Activated CD4-positive, alpha-beta T cell treated with anti-CD3 and anti-CD28 coated beads, Interleukin-2, amount 10 ng/mL, durations not matched to agents 7 days and 5 days (primary cell): ENCODE measurements around the gene AGRN. TPM values are rescaled to one million over a fixed set of nuclear protein-coding genes. Genes with fewer than 3 reads are reported as not detected.
"Not testable (repeated sequence)": the region's sequence is repeated elsewhere in the genome, so short reads cannot be mapped to it uniquely, and the experiment has no call there.

Source experiments
- CTCF ChIA-PET: fragments of 350-600 bp; sonication (Branson Sonifier 250); formaldehyde crosslinking; loops from one replicate; lab custom pipeline; 2021; ENCODE audit warnings: antibody characterized with exemption; lab: Charles Lee
- POLR2A ChIA-PET: fragments of 350-600 bp; sonication (Branson Sonifier 250); formaldehyde crosslinking; loops from one replicate; lab custom pipeline; 2021; ENCODE audit warnings: antibody characterized with exemption; lab: Charles Lee
- DNase-seq: peaks from one replicate; pipeline ENCODE4 v3.0.0-alpha.2; 2020
- H3K27ac Mint-ChIP-seq: one replicate; pipeline ENCODE4 v1.8.0; 2021; ENCODE audit warnings: mild to moderate bottlenecking, moderate library complexity, mixed read lengths
- H3K27me3 Mint-ChIP-seq: one replicate; pipeline ENCODE4 v1.8.0; 2021; ENCODE audit warnings: mixed read lengths
- H3K36me3 Mint-ChIP-seq: one replicate; pipeline ENCODE4 v1.8.0; 2021; ENCODE audit warnings: low read depth, mixed read lengths
- H3K4me1 Mint-ChIP-seq: one replicate; pipeline ENCODE4 v1.8.0; 2021; ENCODE audit warnings: mixed read lengths
- H3K4me3 Mint-ChIP-seq: one replicate; pipeline ENCODE4 v1.8.0; 2021; ENCODE audit warnings: mild to moderate bottlenecking, moderate library complexity, mixed read lengths
- H3K9me3 Mint-ChIP-seq: one replicate; pipeline ENCODE4 v1.8.0; 2021; ENCODE audit warnings: mixed read lengths
- total RNA-seq, 2 experiments: library from RNA; stranded (reverse); gene quantifications; one replicate each; pipeline ENCODE4 v1.2.3, GENCODE V29; 2021

The AGRN gene
- total RNA-seq, 2 experiments from 2014 or later = 7.4 to 8.3 TPM

DNA sequence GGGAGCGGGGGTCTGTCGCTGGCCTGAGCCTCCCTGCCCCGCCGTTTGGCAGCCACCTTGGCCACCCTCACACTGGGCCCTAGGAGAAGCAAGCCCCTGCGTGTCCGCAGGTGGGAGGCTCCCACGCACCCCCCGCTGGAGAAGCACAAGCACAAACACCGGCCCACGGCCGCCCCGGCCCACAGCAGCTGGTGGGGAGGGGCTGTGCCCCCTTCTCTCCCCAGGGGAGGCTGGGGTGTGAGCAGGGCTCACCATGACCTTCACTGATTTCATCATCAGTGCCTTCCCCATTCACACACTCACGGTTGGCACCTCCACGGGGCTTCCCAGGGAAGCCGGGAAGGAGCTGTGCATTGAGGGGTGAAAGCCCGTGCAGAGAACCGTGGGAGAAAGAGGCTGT, 7.9 kb downstream of the AGRN start:
- Mint-ChIP-seq H3K36me3 (no peaks in the 10 kb centered on the region), H3K27me3 (peaks cover 10% of the 10 kb centered on the region), H3K4me3 (no peak overlapping the region), H3K4me1 (peaks cover 10% of the 10 kb centered on the region), H3K27ac (no peak overlapping the region), H3K9me3 (no peaks in the 10 kb centered on the region)
- CTCF ChIA-PET = interaction anchor here (0.5 to 0.8 kb wide), 2 partner anchors 13 to 878 kb away, joined by 3 read pairs; no protein-coding TSS in a partner anchor
- POLR2A ChIA-PET = no interaction called here
- DNase-seq = no peak

DNA sequence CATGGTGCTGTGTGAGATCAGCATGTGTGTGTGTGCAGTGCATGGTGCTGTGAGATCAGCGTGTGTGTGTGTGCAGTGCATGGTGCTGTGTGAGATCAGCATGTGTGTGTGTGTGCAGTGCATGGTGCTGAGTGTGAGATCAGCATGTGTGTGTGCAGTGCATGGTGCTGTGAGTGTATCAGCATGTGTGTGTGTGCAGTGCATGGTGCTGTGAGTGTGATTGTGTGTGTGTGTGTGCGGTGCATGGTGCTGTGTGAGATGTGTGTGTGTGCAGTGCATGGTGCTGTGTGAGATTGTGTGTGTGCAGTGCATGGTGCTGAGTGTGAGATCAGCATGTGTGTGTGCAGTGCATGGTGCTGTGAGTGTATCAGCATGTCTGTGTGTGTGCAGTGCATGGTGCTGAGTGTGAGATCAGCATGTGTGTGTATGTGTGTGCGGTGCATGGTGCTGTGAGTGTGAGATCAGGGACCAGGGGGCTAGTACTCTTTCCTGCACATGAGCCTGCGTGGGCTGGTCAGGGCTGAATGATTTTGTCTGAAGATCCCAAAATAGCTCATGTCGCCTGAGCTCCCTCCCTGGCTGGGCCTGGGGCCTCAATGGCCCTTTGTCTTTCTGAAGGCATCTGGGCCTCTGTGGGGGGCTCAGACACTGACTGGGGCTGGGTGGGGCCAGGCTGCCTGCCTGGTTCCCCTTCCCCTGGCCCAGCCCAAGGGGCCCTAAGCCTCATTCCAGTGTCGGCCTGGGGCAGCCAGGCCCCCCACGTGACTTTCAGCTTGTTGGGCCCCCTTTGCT, 11.1 kb downstream of the AGRN start:
- H3K9me3 Mint-ChIP-seq, H3K27ac Mint-ChIP-seq, DNase-seq, H3K4me1 Mint-ChIP-seq, H3K4me3 Mint-ChIP-seq, H3K36me3 Mint-ChIP-seq, POLR2A ChIA-PET: not testable (repeated sequence)
- CTCF ChIA-PET = interaction anchor here (0.8 to 6.0 kb wide), 3 partner anchors 9 to 41 kb away, joined by 3 to 39 read pairs (median 4); no protein-coding TSS in a partner anchor
- H3K27me3 Mint-ChIP-seq = peaks cover 18% of the 10 kb centered on the region

- H3K27me3 Mint-ChIP-seq = peaks cover 21% of the 10 kb centered on the region
- no peaks in the 10 kb centered on the region for H3K9me3 Mint-ChIP-seq
- H3K36me3 Mint-ChIP-seq = no peaks in the 10 kb centered on the region
- POLR2A ChIA-PET = no interaction called here
- peaks cover 5% of the 10 kb centered on the region for H3K4me1 Mint-ChIP-seq
- no peak for DNase-seq
- CTCF ChIA-PET = interaction anchor here (0.8 to 6.0 kb wide), 9 partner anchors 9 to 473 kb away, joined by 3 to 39 read pairs (median 4); partner anchors contain the start of gene ISG15
- H3K4me3 Mint-ChIP-seq = no peak overlapping the region
- H3K27ac Mint-ChIP-seq = no peak overlapping the region
Observed at GRCh38 chr1:1031659-1032235, 11.8 kb downstream of the AGRN start.

DNA sequence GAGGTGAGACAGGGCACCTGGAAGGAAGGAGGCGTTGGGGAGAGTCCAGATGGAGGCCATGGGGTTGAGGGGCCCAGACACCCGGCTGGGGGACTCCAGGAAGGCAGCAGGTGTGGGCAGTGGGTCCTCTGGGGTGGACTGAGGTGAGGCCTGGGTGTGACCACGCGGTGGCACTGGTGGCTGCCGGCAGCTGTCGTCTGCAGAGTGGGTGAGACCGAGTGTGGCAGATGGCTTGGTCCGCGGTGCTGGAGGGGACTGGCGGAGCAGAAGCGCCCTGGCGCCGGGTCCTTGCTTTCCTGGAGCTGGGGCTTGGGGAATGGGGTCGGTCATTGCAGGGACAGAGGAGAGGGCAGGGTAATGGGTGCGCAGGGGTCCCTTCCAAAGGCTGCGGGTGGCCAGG, 12.5 kb downstream of the AGRN start:
- CTCF ChIA-PET = interaction anchor here (0.9 to 6.0 kb wide), 10 partner anchors 13 to 472 kb away, joined by 3 to 39 read pairs (median 4); partner anchors contain the start of gene ISG15
- Mint-ChIP-seq H3K27me3 (peaks cover 19% of the 10 kb centered on the region), H3K27ac (no peak overlapping the region), H3K9me3 (no peaks in the 10 kb centered on the region), H3K4me3 (peak overlapping the region; percentile 36), H3K4me1 (peaks cover 5% of the 10 kb centered on the region), H3K36me3 (no peaks in the 10 kb centered on the region)
- no peak for DNase-seq
- POLR2A ChIA-PET = no interaction called here

GRCh38 chr1:1033009-1033587, 13.2 kb downstream of the AGRN start:
- no peak overlapping the region for H3K27ac Mint-ChIP-seq
- peaks cover 5% of the 10 kb centered on the region for H3K4me1 Mint-ChIP-seq
- ChIA-PET CTCF (interaction anchor here (0.7 to 6.0 kb wide), 15 partner anchors 10 to 462 kb away, joined by 3 to 39 read pairs (median 3); partner anchors contain the start of gene ISG15), POLR2A (no interaction called here)
- H3K4me3 Mint-ChIP-seq = no peak overlapping the region
- no peaks in the 10 kb centered on the region for H3K36me3 Mint-ChIP-seq
- no peaks in the 10 kb centered on the region for H3K9me3 Mint-ChIP-seq
- DNase-seq = peak; percentile 87
- peaks cover 21% of the 10 kb centered on the region for H3K27me3 Mint-ChIP-seq

- no peak for DNase-seq
- POLR2A ChIA-PET = no interaction called here
- Mint-ChIP-seq H3K9me3 (no peaks in the 10 kb centered on the region), H3K27me3 (peaks cover 28% of the 10 kb centered on the region), H3K4me1 (peaks cover 8% of the 10 kb centered on the region), H3K27ac (no peak overlapping the region), H3K4me3 (no peak overlapping the region), H3K36me3 (no peaks in the 10 kb centered on the region)
- CTCF ChIA-PET = interaction anchor here (0.6 to 6.0 kb wide), 13 partner anchors 10 to 461 kb away, joined by 3 to 39 read pairs (median 3); no protein-coding TSS in a partner anchor
Observed at GRCh38 chr1:1033731-1034438, 14.0 kb downstream of the AGRN start.

- H3K4me1 Mint-ChIP-seq = peaks cover 13% of the 10 kb centered on the region
- peaks cover 33% of the 10 kb centered on the region for H3K27me3 Mint-ChIP-seq
- H3K4me3 Mint-ChIP-seq = no peak overlapping the region
- H3K36me3 Mint-ChIP-seq = no peaks in the 10 kb centered on the region
- DNase-seq = no peak
- H3K9me3 Mint-ChIP-seq = no peaks in the 10 kb centered on the region
- POLR2A ChIA-PET = no interaction called here
- no peak overlapping the region for H3K27ac Mint-ChIP-seq
- CTCF ChIA-PET = interaction anchor here (0.6 to 6.0 kb wide), 2 partner anchors 28 to 244 kb away, joined by 3 to 39 read pairs; no protein-coding TSS in a partner anchor
Observed at GRCh38 chr1:1034439-1034781, 14.5 kb downstream of the AGRN start.

GRCh38 chr1:1035291-1035943, 15.5 kb downstream of the AGRN start:
- DNase-seq = no peak
- Mint-ChIP-seq H3K27me3 (peaks cover 36% of the 10 kb centered on the region), H3K27ac (no peak overlapping the region), H3K4me1 (peaks cover 18% of the 10 kb centered on the region), H3K9me3 (no peaks in the 10 kb centered on the region), H3K4me3 (no peak overlapping the region), H3K36me3 (no peaks in the 10 kb centered on the region)
- POLR2A ChIA-PET = no interaction called here
- CTCF ChIA-PET = interaction anchor here (0.7 to 6.0 kb wide), 4 partner anchors 20 to 90 kb away, joined by 3 to 39 read pairs (median 4); no protein-coding TSS in a partner anchor

GRCh38 chr1:1037366-1038327, 17.7 kb downstream of the AGRN start:
- POLR2A ChIA-PET = no interaction called here
- no peak for DNase-seq
- Mint-ChIP-seq H3K27me3 (peaks cover 30% of the 10 kb centered on the region), H3K9me3 (no peaks in the 10 kb centered on the region), H3K27ac (no peak overlapping the region), H3K4me3 (no peak overlapping the region), H3K36me3 (no peaks in the 10 kb centered on the region), H3K4me1 (peaks cover 12% of the 10 kb centered on the region)
- CTCF ChIA-PET = interaction anchor here (1.2 to 4.4 kb wide), 6 partner anchors 11 to 26 kb away, joined by 3 to 19 read pairs (median 6); no protein-coding TSS in a partner anchor

- peaks cover 12% of the 10 kb centered on the region for H3K4me1 Mint-ChIP-seq
- DNase-seq = no peak
- no peaks in the 10 kb centered on the region for H3K36me3 Mint-ChIP-seq
- no peak overlapping the region for H3K4me3 Mint-ChIP-seq
- peaks cover 30% of the 10 kb centered on the region for H3K27me3 Mint-ChIP-seq
- no peaks in the 10 kb centered on the region for H3K9me3 Mint-ChIP-seq
- H3K27ac Mint-ChIP-seq = no peak overlapping the region
- CTCF ChIA-PET = interaction anchor here (1.2 to 4.4 kb wide), 6 partner anchors 10 to 84 kb away, joined by 3 to 19 read pairs (median 7); no protein-coding TSS in a partner anchor
- POLR2A ChIA-PET = interaction anchor here (1.1 kb wide), 1 partner anchor 25 kb away, joined by 3 read pairs; no protein-coding TSS in a partner anchor
Observed at GRCh38 chr1:1038694-1039093, 18.8 kb downstream of the AGRN start.
